Mammary epithelial cell (primary cell): ENCODE data around the gene FAM98C.

ENCODE experiments used
- CTCF ChIP-seq, 2 donors: IDR thresholded peaks in 1 of 2; conservative IDR thresholded peaks in 1 of 2; 2 replicates each; pipeline ENCODE4 v1.5.1; 2011 to 2012; ENCODE audit warnings: inconsistent platforms in 2 of 2, low read length in 2 of 2, mild to moderate bottlenecking in 2 of 2, control low read depth in 1 of 2, low read depth in 1 of 2; ENCODE audit not compliant: insufficient read depth in 1 of 2; ENCODE audit errors: extremely low read depth in 1 of 2
- EZH2 ChIP-seq: IDR thresholded peaks from 2 replicates; pipeline ENCODE4 v1.6.1; 2012; ENCODE audit warnings: low read length, inconsistent platforms, borderline replicate concordance

- TF ChIP-seq CTCF (conservative IDR thresholded peaks at IDR 0.05 in 1 of 2, IDR thresholded peaks at IDR 0.05 in 1 of 2; ENCODE audit: extremely low read depth in 1 of 2, insufficient read depth in 1 of 2, low read depth in 1 of 2, low read length in 2 of 2) (no peak), EZH2 (no peak)
Observed at GRCh38 chr19:38391911-38392464, 10.9 kb upstream of the FAM98C start.
